ENCODE data around the gene MED4. TPM values are rescaled to one million over a fixed set of nuclear protein-coding genes. Genes with fewer than 3 reads are reported as not detected.
"Not testable (repeated sequence)": the region's sequence is repeated elsewhere in the genome, so short reads cannot be mapped to it uniquely, and the experiment has no call there.

Gene MED4
- total RNA-seq, 4 donors from 2014 or later, result 36.7 to 51.4 (median 39.2) TPM

DNA sequence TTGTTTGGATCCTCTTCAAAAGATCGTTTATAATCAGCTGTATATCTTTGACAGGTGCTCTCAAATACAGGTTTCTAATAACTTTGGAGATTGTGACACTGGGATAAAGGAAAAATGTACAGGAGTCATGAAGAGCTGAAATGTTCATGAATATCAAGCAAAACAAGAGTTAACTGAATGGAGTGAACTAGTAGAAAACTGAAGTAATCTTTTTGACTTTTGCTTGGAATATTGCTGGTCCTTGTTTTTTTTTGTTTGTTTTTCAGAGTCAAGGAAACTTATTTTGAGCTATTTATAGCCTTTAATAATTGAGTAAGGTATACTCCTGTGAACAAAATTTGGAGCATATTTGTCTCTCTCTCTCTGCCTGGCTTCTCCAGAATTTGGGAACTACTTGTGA lies 25.3 kb downstream of the MED4 start:
- Histone ChIP-seq H3K4me1 (no peaks in the 10 kb centered on the region), H3K36me3 (peaks cover 0 to 98% of the 10 kb centered on the region in 2 donors), H3K27me3 (no peaks in the 10 kb centered on the region), H3K27ac (no peak overlapping the region), H3K9me3 (peaks cover 0 to 35% (median 0%) of the 10 kb centered on the region in 3 donors), H3K4me3 (no peak overlapping the region)
- WGBS, 2 donors (ENCODE audit: low coverage in 1 of 2), result 100% methylated on average over 1 of the region's 1 CpG
- TF ChIP-seq POLR2AphosphoS5 (IDR thresholded peaks at IDR 0.05), result no peak
- TF ChIP-seq, protein P1, sequence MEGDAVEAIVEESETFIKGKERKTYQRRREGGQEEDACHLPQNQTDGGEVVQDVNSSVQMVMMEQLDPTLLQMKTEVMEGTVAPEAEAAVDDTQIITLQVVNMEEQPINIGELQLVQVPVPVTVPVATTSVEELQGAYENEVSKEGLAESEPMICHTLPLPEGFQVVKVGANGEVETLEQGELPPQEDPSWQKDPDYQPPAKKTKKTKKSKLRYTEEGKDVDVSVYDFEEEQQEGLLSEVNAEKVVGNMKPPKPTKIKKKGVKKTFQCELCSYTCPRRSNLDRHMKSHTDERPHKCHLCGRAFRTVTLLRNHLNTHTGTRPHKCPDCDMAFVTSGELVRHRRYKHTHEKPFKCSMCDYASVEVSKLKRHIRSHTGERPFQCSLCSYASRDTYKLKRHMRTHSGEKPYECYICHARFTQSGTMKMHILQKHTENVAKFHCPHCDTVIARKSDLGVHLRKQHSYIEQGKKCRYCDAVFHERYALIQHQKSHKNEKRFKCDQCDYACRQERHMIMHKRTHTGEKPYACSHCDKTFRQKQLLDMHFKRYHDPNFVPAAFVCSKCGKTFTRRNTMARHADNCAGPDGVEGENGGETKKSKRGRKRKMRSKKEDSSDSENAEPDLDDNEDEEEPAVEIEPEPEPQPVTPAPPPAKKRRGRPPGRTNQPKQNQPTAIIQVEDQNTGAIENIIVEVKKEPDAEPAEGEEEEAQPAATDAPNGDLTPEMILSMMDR (IDR thresholded peaks at IDR 0.05), result no peak
- ATAC-seq, result no peak

DNA sequence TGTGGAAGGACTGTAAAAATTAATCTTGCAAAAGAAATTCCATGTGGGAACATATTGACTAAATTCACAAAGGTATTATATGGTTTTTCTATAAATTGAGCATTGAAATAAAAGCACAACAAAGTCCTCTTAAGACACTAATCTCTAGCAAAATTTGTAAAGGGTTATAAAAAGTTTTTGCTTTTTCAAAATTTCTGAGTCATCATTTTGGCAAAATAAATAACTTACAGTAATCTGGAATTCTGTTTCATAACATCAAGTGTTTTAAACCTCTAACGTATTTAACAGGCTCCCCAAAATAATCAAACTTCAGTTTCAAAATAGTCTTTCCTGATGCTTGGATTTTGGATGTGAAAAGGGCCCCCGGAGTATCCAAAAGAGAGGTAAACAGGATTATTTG lies 26.0 kb downstream of the MED4 start:
- Histone ChIP-seq H3K27me3 (no peaks in the 10 kb centered on the region), H3K36me3 (peaks cover 0 to 91% of the 10 kb centered on the region in 2 donors), H3K4me1 (no peaks in the 10 kb centered on the region), H3K27ac (no peak overlapping the region), H3K9me3 (peaks cover 0 to 35% (median 0%) of the 10 kb centered on the region in 3 donors), H3K4me3 (no peak overlapping the region)
- WGBS, 2 donors (ENCODE audit: low coverage in 1 of 2), result 94 to 97% methylated on average over 2 of the region's 2 CpGs
- ATAC-seq, result no peak
- TF ChIP-seq, protein P1 (IDR thresholded peaks at IDR 0.05), result no peak

DNA sequence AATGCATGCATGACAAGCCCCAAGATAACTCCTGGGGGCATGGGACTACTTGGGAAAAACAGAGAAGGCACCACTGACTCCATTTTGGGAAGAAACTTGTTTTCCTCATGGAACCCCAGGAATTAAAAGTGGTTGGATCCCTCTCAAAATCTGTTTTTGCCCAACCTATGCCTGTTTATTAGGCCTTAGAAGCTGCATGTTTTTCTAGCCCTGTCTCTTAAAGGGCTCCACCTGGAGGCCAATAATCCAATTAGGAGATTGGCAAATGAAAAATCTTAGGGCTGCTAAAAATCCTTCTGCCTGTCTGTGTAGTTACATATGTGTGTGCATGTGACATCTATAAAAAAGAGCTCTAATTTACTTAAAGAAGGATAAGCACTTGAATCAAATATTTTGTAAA lies 26.9 kb downstream of the MED4 start:
- H3K4me1 ChIP-seq, result no peaks in the 10 kb centered on the region
- TF ChIP-seq, protein P1 (IDR thresholded peaks at IDR 0.05), result no peak
- TF ChIP-seq POLR2A (IDR thresholded peaks at IDR 0.05) (no peak), EP300 (IDR thresholded peaks at IDR 0.05) (no peak), POLR2AphosphoS5 (IDR thresholded peaks at IDR 0.05) (no peak)
- ATAC-seq, result no peak
- H3K27ac ChIP-seq, result no peak overlapping the region
- no peak overlapping the region for H3K4me3 ChIP-seq
- peaks cover 0 to 35% (median 0%) of the 10 kb centered on the region in 3 donors for H3K9me3 ChIP-seq
- H3K36me3 ChIP-seq, result peaks cover 0 to 87% of the 10 kb centered on the region in 2 donors
- H3K27me3 ChIP-seq, result no peaks in the 10 kb centered on the region

DNA sequence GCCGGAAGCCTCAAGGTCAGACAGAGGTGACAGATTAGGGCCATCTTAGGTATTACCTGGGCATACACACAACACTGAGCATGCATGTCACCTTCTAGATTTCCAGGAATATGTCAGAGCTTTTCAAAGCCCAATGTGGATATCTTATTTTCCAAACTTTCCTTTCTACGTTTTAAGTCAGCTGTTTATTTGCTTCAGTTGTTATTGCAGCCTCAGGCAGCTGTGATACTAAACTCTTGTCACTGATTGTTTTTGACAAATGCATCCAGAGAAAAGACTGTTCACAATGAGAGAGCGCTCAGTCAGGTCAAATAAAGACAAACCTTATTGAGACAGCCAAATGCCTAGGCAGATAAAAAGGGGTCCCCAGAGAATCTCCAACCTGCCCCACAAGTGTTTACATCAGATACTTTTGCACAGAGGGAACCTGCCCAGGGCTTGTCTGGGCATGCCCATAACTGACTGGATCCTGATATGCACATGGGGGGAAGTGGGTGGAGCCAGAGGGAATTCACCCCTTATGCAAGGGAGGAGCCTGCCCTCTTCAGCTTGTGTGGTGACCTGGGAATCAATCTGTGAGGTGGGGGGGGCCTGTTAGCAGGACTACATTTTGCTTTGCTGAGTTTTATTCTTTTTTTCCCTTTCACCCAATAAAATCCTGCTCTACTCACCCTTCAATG lies 28.5 kb downstream of the MED4 start:
- ATAC-seq, result no peak
- TF ChIP-seq, protein P1 (IDR thresholded peaks at IDR 0.05), result no peak
- TF ChIP-seq POLR2A (IDR thresholded peaks at IDR 0.05), result no peak
- no peak for TF ChIP-seq POLR2AphosphoS5 (IDR thresholded peaks at IDR 0.05)
- H3K9me3 ChIP-seq, result peaks cover 0 to 25% (median 0%) of the 10 kb centered on the region in 3 donors
- H3K27ac ChIP-seq, result no peak overlapping the region
- H3K36me3 ChIP-seq, result peaks cover 0 to 76% of the 10 kb centered on the region in 2 donors
- H3K4me1 ChIP-seq, result no peaks in the 10 kb centered on the region
- WGBS, 2 donors (ENCODE audit: low coverage in 1 of 2), result 90 to 92% methylated on average over 2 of the region's 3 CpGs
- no peaks in the 10 kb centered on the region for H3K27me3 ChIP-seq
- no peak overlapping the region for H3K4me3 ChIP-seq

DNA sequence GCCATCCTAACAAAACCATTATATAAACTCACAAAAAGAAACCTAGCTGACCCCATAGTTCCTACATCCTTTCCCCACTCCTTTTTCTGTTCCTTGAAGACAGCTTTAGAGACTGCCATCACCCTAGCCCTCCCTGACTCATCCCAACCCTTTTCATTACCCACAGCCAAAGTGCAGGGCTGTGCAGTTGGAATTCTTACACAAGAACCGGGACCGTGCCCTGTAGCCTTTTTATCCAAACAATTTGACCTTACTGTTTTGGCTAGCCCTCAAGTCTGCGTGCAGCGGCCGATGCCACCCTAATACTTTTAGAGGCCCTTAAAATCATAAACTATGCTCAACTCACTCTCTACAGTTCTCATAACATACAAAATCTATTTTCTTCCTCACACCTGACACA lies 35.0 kb downstream of the MED4 start:
- peaks cover 0 to 17% of the 10 kb centered on the region in 2 donors for H3K36me3 ChIP-seq
- not testable (repeated sequence) for H3K4me1 ChIP-seq, H3K9me3 ChIP-seq, H3K27me3 ChIP-seq, H3K27ac ChIP-seq, ATAC-seq, H3K4me3 ChIP-seq
- 55 to 56% methylated on average over 5 of the region's 5 CpGs for WGBS, 2 donors (ENCODE audit: low coverage in 1 of 2)

DNA sequence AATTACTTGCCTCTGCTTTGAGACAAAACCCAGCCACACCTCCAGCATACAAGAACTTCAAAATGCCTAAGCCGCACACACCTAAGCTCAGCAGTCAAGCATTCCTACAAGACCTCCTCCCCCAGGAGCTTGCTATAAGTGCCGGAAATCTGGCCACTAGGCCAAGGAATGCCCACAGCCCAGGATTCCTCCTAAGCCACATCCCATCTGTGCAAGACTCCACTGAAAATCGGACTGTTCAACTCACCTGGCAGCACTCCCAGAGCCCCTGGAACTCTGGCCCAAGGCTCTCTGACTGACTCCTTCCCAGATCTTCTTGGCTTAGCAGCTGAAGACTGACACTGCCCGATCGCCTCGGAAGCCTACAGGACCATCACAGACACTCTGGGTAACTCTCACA lies 36.4 kb downstream of the MED4 start:
- not testable (repeated sequence) for ATAC-seq, H3K4me3 ChIP-seq, H3K27ac ChIP-seq, H3K9me3 ChIP-seq, H3K27me3 ChIP-seq, H3K4me1 ChIP-seq
- 91 to 96% methylated on average over 5 to 6 of the region's 6 CpGs for WGBS, 2 donors (ENCODE audit: low coverage in 1 of 2)
- H3K36me3 ChIP-seq, result peaks cover 0 to 28% of the 10 kb centered on the region in 2 donors
